ENCODE measurements around the gene PNP.

- peak; percentile 72 for TF ChIP-seq POLR2AphosphoS5 (IDR thresholded peaks at IDR 0.05; ENCODE audit: insufficient read depth, low read depth, low read length)
- TF ChIP-seq, protein P1, sequence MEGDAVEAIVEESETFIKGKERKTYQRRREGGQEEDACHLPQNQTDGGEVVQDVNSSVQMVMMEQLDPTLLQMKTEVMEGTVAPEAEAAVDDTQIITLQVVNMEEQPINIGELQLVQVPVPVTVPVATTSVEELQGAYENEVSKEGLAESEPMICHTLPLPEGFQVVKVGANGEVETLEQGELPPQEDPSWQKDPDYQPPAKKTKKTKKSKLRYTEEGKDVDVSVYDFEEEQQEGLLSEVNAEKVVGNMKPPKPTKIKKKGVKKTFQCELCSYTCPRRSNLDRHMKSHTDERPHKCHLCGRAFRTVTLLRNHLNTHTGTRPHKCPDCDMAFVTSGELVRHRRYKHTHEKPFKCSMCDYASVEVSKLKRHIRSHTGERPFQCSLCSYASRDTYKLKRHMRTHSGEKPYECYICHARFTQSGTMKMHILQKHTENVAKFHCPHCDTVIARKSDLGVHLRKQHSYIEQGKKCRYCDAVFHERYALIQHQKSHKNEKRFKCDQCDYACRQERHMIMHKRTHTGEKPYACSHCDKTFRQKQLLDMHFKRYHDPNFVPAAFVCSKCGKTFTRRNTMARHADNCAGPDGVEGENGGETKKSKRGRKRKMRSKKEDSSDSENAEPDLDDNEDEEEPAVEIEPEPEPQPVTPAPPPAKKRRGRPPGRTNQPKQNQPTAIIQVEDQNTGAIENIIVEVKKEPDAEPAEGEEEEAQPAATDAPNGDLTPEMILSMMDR (IDR thresholded peaks at IDR 0.05; ENCODE audit: extremely low read depth in 1 of 2, insufficient read depth in 1 of 2, low read depth in 1 of 2, low read length in 2 of 2) = no peak
Measured at GRCh38 chr14:20477211-20477876, 8.1 kb downstream of the PNP start.
